ENCODE results near the gene ASPSCR1.

The ASPSCR1 gene

GRCh38 chr17:81999976-82000802, 22.8 kb downstream of the ASPSCR1 start:
- no peak for DNase-seq (ENCODE audit: low read depth)

- DNase-seq (ENCODE audit: low read depth): no peak
These were observed 23.6 kb downstream of the ASPSCR1 start for GRCh38 chr17:82000803-82001570.

- no peak for DNase-seq (ENCODE audit: low read depth)
These were observed 24.2 kb downstream of the ASPSCR1 start for GRCh38 chr17:82001571-82002056.

- peak; percentile 92 for DNase-seq (ENCODE audit: low read depth)
These were observed 26.3 kb downstream of the ASPSCR1 start for GRCh38 chr17:82003411-82004381.

- no peak for DNase-seq (ENCODE audit: low read depth)
These were observed 27.4 kb downstream of the ASPSCR1 start for GRCh38 chr17:82004517-82005455.

- no peak for DNase-seq (ENCODE audit: low read depth)
These were observed 28.4 kb downstream of the ASPSCR1 start for GRCh38 chr17:82005701-82006348.

- DNase-seq (ENCODE audit: low read depth): no peak
These were observed 29.2 kb downstream of the ASPSCR1 start for GRCh38 chr17:82006468-82007227.

GRCh38 chr17:82007228-82007494, 29.7 kb downstream of the ASPSCR1 start:
- DNase-seq (ENCODE audit: low read depth): no peak

GRCh38 chr17:82007495-82008257, 30.2 kb downstream of the ASPSCR1 start:
- no peak for DNase-seq (ENCODE audit: low read depth)

- no peak for DNase-seq (ENCODE audit: low read depth)
These were observed 31.0 kb downstream of the ASPSCR1 start for GRCh38 chr17:82008258-82008940.

- no peak for DNase-seq (ENCODE audit: low read depth)
These were observed 31.5 kb downstream of the ASPSCR1 start for GRCh38 chr17:82008941-82009405.

GRCh38 chr17:82009413-82009812, 32.0 kb downstream of the ASPSCR1 start:
- DNase-seq (ENCODE audit: low read depth): no peak

GRCh38 chr17:82010575-82011525, 33.4 kb downstream of the ASPSCR1 start:
- no peak for DNase-seq (ENCODE audit: low read depth)

GRCh38 chr17:82011617-82012187, 34.3 kb downstream of the ASPSCR1 start:
- DNase-seq (ENCODE audit: low read depth): no peak

GRCh38 chr17:82012261-82012639, 34.8 kb downstream of the ASPSCR1 start:
- no peak for DNase-seq (ENCODE audit: low read depth)

GRCh38 chr17:82012640-82013295, 35.3 kb downstream of the ASPSCR1 start:
- no peak for DNase-seq (ENCODE audit: low read depth)
